Measurements from ENCODE around the gene SLC25A36.
"Not testable (repeated sequence)": the region's sequence is repeated elsewhere in the genome, so short reads cannot be mapped to it uniquely, and the experiment has no call there.

SLC25A36 gene

GRCh38 chr3:141000027-141000663 is 58.5 kb downstream of the SLC25A36 start:
- DNase-seq: peak; percentile 61 to 65

GRCh38 chr3:141000686-141001085 is 59.0 kb downstream of the SLC25A36 start:
- DNase-seq: no peak

- DNase-seq: no peak
Measured at GRCh38 chr3:141006344-141006743, 64.7 kb downstream of the SLC25A36 start.

- DNase-seq: no peak
Measured at GRCh38 chr3:141009496-141009895, 67.9 kb downstream of the SLC25A36 start.

DNA sequence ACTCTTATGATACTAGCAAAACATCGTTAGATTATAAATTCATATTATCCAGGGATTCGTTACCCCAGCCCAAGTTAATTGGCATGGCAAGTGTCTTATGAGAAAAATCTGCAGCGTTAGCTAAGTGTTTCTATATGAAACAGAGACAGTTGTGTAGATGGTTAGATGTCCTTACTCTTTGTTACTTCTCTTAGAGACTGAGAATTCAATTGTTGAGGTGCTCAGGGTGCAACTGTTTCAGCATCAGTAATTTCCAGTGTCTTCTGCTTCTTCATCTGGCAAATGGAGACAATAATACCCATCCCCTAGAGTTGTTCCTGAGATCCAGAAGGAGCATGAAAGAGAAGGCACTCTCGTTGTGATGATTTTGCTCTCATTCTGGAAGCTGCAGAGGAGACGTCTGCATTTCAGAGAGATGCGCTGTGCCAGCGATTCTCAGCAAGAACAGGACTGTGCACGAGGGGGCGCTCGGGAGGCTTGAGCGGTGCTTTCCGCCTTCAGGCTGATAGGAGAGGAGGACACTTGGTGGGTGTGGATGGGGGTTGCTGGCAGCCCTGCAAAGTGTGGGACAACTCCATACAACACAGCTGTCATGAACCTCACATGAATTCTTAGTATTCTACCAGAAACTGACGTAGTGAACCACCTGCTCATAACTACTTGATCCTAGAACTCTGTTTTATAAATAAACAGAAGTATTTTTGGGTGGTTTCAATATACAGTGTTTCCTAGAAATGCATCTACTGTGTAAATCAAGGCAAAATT is 69.8 kb downstream of the SLC25A36 start:
- DNase-seq: peak; percentile 79 to 84

DNA sequence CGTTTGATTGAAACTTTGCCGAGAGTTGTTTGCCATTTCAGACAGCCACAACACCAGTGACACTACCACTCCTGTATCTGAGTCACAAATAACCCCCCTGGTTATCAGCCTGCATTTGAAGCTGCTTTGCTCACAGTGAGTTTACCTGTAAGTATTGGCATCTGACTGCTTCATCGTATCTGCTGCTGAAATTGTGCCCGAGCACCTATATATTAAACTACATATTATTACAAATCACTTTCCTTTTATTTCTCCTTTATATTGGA is 70.3 kb downstream of the SLC25A36 start:
- DNase-seq: no peak

- peak in 1 of 2 experiments; percentile 12 for DNase-seq
Measured at GRCh38 chr3:141012571-141012970, 70.9 kb downstream of the SLC25A36 start.

DNA sequence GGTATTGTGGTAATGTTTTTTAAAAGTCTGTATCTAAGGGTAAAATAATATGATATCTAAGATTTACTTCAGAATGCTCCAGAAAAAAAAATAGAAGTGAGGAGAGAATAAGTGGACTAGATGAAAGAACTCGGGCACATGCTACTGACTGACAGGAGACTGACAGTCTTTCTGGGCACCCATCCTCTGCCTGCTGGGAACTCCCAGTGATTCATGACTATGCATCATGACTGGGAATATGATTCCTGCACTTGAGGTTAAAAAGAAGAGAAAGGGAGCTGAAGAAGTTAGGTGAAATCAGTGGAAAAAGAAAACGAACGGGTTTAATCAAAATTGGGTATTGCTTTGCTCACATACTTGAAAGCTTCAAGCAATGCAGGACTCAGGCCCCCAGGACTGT is 73.8 kb downstream of the SLC25A36 start:
- DNase-seq: no peak

DNA sequence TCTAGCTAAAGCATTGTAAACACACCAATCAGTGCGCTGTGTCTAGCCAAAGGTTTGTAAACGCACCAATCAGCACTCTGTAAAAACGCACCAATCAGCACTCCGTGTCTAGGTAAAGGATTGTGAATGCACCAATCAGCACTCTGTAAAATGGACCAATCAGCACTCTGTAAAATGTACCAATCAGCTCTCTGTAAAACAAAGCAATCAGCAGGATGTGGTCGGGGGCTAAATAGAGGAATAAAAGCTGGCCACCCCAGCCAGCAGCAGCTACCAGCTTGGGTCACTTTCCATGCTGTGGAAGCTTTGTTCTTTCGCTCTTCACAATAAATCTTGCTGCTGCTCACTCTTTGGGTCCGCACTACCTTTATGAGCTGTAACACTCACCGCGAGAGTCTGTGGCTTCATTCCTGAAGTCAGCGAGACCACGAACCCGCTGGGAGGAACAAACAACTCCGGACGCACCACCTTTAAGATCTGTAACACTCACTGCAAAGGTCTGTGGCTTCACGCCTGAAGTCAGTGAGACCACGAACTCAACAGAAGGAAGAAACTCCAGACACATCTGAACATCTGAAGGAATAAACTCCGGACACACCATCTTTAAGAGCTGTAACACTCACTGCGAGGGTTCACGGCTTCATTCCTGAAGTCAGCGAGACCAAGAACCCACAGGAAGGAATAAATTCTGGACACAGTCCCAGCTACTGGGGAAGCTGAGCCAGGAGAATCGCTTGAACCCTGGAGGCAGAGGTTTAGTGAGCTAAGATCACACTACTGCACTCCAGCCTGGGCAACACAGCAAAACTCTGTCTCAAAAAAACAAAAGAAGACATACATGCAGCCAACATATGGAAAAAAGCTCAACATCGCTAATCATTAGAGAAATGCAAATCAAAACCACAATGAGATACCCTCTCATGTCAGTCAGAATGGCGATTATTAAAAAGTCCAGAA is 76.0 kb downstream of the SLC25A36 start:
- not testable (repeated sequence) for DNase-seq

DNA sequence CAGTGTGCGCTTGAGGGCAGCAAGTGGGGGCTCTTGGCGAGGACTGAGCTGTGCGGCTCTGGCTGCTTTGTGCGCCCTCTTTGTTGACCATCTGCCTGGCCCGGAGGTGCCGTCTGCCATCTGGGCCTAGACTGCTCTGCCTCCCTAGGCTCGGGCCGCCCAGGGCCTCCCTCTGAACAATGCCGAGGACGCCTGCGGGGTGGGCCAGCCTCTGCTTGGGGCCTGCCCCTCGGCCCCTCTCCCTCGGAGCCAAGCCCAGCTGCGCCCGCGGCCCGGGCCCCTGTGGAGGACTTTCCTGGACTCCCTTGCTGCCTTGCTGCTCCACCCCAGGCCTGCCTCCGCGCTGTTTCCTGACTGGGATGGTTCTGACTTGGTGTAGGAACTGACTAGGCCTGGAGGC is 77.6 kb downstream of the SLC25A36 start:
- no peak for DNase-seq

DNA sequence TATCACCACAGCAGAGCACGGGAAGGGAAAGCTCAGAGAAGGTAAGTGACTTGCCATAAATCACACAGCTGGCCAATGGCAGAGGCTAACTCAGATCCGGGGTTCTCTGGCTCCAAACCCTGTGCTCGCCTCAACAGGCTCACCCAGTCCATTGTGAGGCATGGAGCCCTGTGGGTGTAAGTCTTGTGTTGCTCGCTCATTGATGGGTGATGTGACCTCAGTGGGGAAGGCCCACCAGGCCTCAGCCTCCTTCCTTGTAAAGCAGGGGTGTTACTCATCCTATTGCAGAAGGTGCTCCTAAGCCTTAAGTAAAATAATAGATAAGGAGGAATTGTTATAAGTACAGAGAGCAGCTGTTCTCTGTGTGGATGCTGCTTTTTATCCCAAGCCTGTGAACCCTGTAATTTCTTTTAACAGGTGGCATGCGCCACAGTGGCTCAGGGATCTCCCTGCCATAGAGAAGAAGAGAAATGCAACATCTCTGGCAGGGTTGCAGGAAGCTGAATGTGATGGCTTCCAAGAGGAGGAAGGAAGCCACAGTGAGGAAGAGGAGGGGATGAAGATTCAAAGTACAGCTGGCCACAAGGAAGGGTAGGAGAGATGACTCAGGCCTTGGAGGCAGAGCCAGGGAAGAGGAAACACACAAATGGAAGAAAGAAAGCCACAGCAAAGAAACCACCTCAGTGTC is 78.7 kb downstream of the SLC25A36 start:
- peak; percentile 25 to 45 for DNase-seq

DNA sequence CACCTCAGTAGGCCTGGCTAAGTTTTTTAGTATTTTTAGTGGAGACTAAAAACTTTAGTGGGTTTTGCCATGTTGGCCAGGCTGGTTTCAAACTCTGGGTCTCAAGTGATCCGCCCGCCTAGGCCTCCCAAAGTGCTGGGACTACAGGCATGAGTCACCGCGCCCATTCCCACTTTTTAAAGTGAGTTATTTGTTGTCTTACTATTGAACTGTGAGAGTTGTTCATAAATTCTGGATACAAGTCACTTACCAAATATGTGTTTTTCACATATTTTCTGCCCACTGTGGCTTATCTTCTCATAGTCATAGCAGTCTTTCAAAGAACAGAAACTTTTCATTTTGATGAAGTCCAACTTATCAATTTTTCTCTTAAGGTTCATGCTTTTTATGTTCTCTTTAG is 79.6 kb downstream of the SLC25A36 start:
- no peak for DNase-seq
